ENCODE data around the gene EN2. TPM values are rescaled to one million over a fixed set of nuclear protein-coding genes. Genes with fewer than 3 reads are reported as not detected.

The EN2 gene
- total and polyA plus RNA-seq, 10 of the 15 experiments (the other 5 are each of a cell fraction or from before 2014, with no cell fraction given): not detected

DNA sequence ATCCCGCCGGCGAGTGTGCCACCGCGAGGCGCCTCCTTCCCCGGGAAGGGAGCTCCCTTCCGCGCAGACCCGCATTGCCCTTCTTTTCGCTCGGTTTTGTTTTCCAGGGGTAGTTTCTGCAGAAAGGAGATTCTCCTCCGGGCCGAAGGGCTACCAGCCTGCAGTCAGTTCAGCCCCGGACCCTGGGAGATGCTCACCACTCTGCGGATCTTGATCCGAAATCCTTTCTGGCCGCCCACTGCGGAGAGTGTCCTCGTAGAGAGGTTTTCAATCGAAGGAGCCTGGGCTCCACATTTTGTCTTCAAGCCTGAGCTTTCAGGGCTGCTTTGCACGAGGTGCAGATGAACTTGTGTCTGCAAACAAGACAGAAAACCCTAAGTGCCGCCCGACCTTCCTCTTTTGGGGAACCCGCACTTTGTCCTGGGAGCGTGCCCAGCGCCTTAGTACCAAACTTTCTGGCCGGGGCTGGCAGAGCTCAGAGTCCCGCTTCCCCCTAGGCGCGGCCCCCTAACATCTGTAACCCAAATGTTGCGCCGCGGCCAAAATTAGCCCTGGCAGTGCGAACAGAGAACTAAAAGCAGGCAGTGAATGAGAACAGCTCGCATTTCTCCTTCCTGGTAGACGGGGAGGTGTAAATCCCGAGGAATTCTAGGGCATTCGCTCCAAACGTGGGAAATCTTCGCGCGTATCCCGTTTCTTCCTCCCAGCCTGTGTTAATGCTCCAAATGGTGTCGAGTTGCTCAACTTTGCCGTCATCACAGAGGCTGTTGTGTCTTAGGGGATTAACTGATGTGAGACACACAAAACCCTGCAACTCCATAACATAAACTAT, 6.7 kb upstream of the EN2 start:
- POLR2A ChIA-PET: no interaction called here
- H3K36me3 ChIP-seq (ENCODE audit: control insufficient read depth in 2 of 2, insufficient read depth in 2 of 2, low read length in 1 of 2): no peaks in the 10 kb centered on the region
- H3K9ac ChIP-seq (ENCODE audit: control insufficient read depth, insufficient read depth, low read length): no peak overlapping the region
- SMC1A ChIA-PET (ENCODE audit: uncharacterized antibody, unreplicated experiment): interaction anchor here (0.5 kb wide), 1 partner anchor 150 kb away, joined by 3 read pairs; no protein-coding TSS in a partner anchor
- peak; percentile 13; the same call in 1 of the 2 replicates for TF ChIP-seq EZH2 (IDR thresholded peaks at IDR 0.05; ENCODE audit: borderline replicate concordance, control insufficient read depth, low read depth, low read length)
- TF ChIP-seq SUZ12 (IDR thresholded peaks at IDR 0.05; ENCODE audit: unreplicated experiment): peak; percentile 67
- no peak for TF ChIP-seq CEBPB (IDR thresholded peaks at IDR 0.05; ENCODE audit: borderline replicate concordance in 1 of 2, low read depth in 2 of 2, low read length in 2 of 2)
- no peak overlapping the region for H3K4me2 ChIP-seq (ENCODE audit: control insufficient read depth, insufficient read depth)
- FAIRE-seq (no peak), DNase-seq (ENCODE audit: low read depth, low spot score) (no peak), ATAC-seq (no peak)
- BruUV-seq (replicated peaks): no TSS peak
- 27% methylated on average over 45 of the region's 46 CpGs for WGBS (ENCODE audit: insufficient coverage, insufficient replicate concordance, low lambda C conversion rate, missing lambda C conversion rate)
- no peaks in the 10 kb centered on the region for H3K4me1 ChIP-seq (ENCODE audit: control insufficient read depth, insufficient read depth, low read length)
- H3K9me3 ChIP-seq (replicated peaks; ENCODE audit: control insufficient read depth, insufficient read depth, low read length): no peaks in the 10 kb centered on the region
- no peak overlapping the region for H3K4me3 ChIP-seq
- no peak overlapping the region for H3K27ac ChIP-seq (ENCODE audit: control insufficient read depth, insufficient read depth)
- RAD21 ChIA-PET (ENCODE audit: unreplicated experiment): no interaction called here
- peaks cover 16 to 34% of the 10 kb centered on the region in 2 experiments for H3K27me3 ChIP-seq (replicated peaks in 1 of 2; ENCODE audit: control insufficient read depth in 2 of 2, insufficient read depth in 2 of 2, low read length in 1 of 2)
- CTCF ChIA-PET: no interaction called here
- no peaks in the 10 kb centered on the region for H3K79me2 ChIP-seq (ENCODE audit: control insufficient read depth, insufficient read depth, low read length)
- intact Hi-C loops (cut with micrococcal nuclease; ENCODE audit: unreplicated experiment): no loop called here
- H2AFZ ChIP-seq (ENCODE audit: control insufficient read depth, low read depth, low read length): no peak overlapping the region
- in situ Hi-C loops (cut with MboI): no loop called here
- H4K20me1 ChIP-seq (ENCODE audit: control insufficient read depth, insufficient read depth): no peaks in the 10 kb centered on the region

DNA sequence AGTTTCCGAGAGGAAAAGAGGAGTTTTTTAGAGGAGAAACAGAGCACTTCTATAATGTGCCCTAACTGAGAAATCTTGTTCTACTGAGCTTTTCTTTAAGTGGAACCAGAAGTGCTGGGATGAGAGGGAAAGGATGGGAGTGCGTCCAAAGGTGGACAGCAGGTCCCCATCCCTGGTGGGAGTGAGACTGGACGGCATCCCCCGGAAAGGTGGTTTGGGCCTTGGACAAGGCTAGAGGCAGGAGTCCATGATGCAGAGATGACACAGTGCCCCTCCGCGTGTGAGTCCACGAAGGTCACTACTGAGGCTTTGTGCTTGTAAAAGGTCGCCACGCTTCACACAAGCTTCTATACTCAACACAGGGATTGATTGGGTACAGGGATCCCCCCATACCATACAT, 6.1 kb upstream of the EN2 start:
- no peak for FAIRE-seq
- no peak for ATAC-seq
- ChIA-PET CTCF (no interaction called here), SMC1A (ENCODE audit: uncharacterized antibody, unreplicated experiment) (no interaction called here), POLR2A (no interaction called here), RAD21 (ENCODE audit: unreplicated experiment) (no interaction called here)
- Histone ChIP-seq H3K4me2 (ENCODE audit: control insufficient read depth, insufficient read depth) (no peak overlapping the region), H2AFZ (ENCODE audit: control insufficient read depth, low read depth, low read length) (no peak overlapping the region), H3K36me3 (ENCODE audit: control insufficient read depth in 2 of 2, insufficient read depth in 2 of 2, low read length in 1 of 2) (no peaks in the 10 kb centered on the region), H3K4me3 (no peak overlapping the region), H4K20me1 (ENCODE audit: control insufficient read depth, insufficient read depth) (no peaks in the 10 kb centered on the region), H3K9me3 (replicated peaks; ENCODE audit: control insufficient read depth, insufficient read depth, low read length) (no peaks in the 10 kb centered on the region), H3K79me2 (ENCODE audit: control insufficient read depth, insufficient read depth, low read length) (no peaks in the 10 kb centered on the region), H3K9ac (ENCODE audit: control insufficient read depth, insufficient read depth, low read length) (no peak overlapping the region), H3K4me1 (ENCODE audit: control insufficient read depth, insufficient read depth, low read length) (no peaks in the 10 kb centered on the region), H3K27me3 (replicated peaks in 1 of 2; ENCODE audit: control insufficient read depth in 2 of 2, insufficient read depth in 2 of 2, low read length in 1 of 2) (peaks cover 19 to 34% of the 10 kb centered on the region in 2 experiments), H3K27ac (ENCODE audit: control insufficient read depth, insufficient read depth) (no peak overlapping the region)
- in situ Hi-C loops (cut with MboI): no loop called here
- BruUV-seq (replicated peaks): no TSS peak
- no peak for DNase-seq (ENCODE audit: low read depth, low spot score)
- intact Hi-C loops (cut with micrococcal nuclease; ENCODE audit: unreplicated experiment): no loop called here
- WGBS (ENCODE audit: insufficient coverage, insufficient replicate concordance, low lambda C conversion rate, missing lambda C conversion rate): 16% methylated on average over 9 of the region's 9 CpGs
- TF ChIP-seq, protein P1, sequence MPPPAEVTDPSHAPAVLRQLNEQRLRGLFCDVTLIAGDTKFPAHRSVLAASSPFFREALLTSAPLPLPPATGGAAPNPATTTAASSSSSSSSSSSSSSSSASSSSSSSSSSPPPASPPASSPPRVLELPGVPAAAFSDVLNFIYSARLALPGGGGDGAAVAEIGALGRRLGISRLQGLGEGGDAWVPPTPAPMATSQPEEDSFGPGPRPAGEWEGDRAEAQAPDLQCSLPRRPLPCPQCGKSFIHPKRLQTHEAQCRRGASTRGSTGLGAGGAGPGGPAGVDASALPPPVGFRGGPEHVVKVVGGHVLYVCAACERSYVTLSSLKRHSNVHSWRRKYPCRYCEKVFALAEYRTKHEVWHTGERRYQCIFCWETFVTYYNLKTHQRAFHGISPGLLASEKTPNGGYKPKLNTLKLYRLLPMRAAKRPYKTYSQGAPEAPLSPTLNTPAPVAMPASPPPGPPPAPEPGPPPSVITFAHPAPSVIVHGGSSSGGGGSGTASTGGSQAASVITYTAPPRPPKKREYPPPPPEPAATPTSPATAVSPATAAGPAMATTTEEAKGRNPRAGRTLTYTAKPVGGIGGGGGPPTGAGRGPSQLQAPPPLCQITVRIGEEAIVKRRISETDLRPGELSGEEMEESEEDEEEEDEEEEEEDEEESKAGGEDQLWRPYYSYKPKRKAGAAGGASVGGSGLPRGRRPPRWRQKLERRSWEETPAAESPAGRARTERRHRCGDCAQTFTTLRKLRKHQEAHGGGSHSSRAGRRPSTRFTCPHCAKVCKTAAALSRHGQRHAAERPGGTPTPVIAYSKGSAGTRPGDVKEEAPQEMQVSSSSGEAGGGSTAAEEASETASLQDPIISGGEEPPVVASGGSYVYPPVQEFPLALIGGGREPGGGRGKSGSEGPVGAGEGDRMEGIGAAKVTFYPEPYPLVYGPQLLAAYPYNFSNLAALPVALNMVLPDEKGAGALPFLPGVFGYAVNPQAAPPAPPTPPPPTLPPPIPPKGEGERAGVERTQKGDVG (CRISPR knock-in tag; IDR thresholded peaks at IDR 0.05): no peak
- TF ChIP-seq, protein P2, sequence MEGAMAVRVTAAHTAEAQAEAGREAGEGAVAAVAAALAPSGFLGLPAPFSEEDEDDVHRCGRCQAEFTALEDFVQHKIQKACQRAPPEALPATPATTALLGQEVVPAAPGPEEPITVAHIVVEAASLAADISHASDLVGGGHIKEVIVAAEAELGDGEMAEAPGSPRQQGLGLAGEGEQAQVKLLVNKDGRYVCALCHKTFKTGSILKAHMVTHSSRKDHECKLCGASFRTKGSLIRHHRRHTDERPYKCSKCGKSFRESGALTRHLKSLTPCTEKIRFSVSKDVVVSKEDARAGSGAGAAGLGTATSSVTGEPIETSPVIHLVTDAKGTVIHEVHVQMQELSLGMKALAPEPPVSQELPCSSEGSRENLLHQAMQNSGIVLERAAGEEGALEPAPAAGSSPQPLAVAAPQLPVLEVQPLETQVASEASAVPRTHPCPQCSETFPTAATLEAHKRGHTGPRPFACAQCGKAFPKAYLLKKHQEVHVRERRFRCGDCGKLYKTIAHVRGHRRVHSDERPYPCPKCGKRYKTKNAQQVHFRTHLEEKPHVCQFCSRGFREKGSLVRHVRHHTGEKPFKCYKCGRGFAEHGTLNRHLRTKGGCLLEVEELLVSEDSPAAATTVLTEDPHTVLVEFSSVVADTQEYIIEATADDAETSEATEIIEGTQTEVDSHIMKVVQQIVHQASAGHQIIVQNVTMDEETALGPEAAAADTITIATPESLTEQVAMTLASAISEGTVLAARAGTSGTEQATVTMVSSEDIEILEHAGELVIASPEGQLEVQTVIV (IDR thresholded peaks at IDR 0.05; ENCODE audit: borderline replicate concordance, partially characterized antibody): no peak
- TF ChIP-seq RAD21 (IDR thresholded peaks at IDR 0.05; ENCODE audit: insufficient read depth, low read depth, low read length): no peak
- TF ChIP-seq EGR1 (IDR thresholded peaks at IDR 0.05; ENCODE audit: borderline replicate concordance in 1 of 2, low read depth in 2 of 2, low read length in 2 of 2): no peak
- no peak for TF ChIP-seq IRF4 (IDR thresholded peaks at IDR 0.05; ENCODE audit: low read depth, low read length)
